HepG2 (cell line): ENCODE measurements around the gene CEP57L1. TPM values are rescaled to one million over a fixed set of nuclear protein-coding genes. Genes with fewer than 3 reads are reported as not detected.
"Not testable (repeated sequence)": the region's sequence is repeated elsewhere in the genome, so short reads cannot be mapped to it uniquely, and the experiment has no call there.

Experiments
- ATAC-seq: fragments of 200-7000 bp; cut with Tn5 transposase; 3 replicates; pipeline ENCODE4 v1.9.1; 2020; ENCODE audit warnings: mild to moderate bottlenecking, moderate library complexity
- BruUV-seq: library from RNA; stranded (reverse); fragments of 400-500 nt; replicated peaks from 2 replicates; lab custom pipeline; 2021; lab: Mats Ljungman, UMichigan
- CTCF ChIA-PET: fragments of 300-600 bp; formaldehyde crosslinking; extraction: SDS; loops from one replicate; lab custom pipeline; 2021; ENCODE audit warnings: low total read pairs, inconsistent platforms, low intra/inter-chr PET ratio; lab: Yijun Ruan, JAX
- POLR2A ChIA-PET: fragments of 350-600 bp; sonication (Branson Sonifier 250); formaldehyde crosslinking; loops from one replicate; lab custom pipeline; 2020; ENCODE audit warnings: antibody characterized with exemption, inconsistent platforms; lab: Yijun Ruan, JAX
- DNase-seq: peaks from one replicate; pipeline ENCODE4 v3.0.0-alpha.2; 2015; ENCODE audit warnings: low spot score
- FAIRE-seq: peaks from 3 replicates; lab custom pipeline; 2011; peaks lifted over from hg19 to GRCh38; lab: Jason Lieb, UNC
- H2AFZ ChIP-seq: one replicate; pipeline ENCODE4 v1.6.1; 2011; ENCODE audit warnings: low read length, inconsistent platforms
- H3K27ac ChIP-seq: fragments of 300-600 bp; 3 replicates; pipeline ENCODE4 v1.8.0; 2011; ENCODE audit warnings: mixed run types, mild to moderate bottlenecking, mixed read lengths, low read length, inconsistent platforms; ENCODE audit not compliant: insufficient read depth; ENCODE audit errors: extremely low read length
- H3K27me3 ChIP-seq, 2 experiments: fragments of 200-600 bp in 1 of 2; 2 replicates in 1 of 2; 3 replicates in 1 of 2; pipeline versions ENCODE4 v1.6.0 to v1.8.0; 2011; ENCODE audit warnings: low read length in 2 of 2, mild to moderate bottlenecking in 2 of 2, moderate library complexity in 2 of 2, inconsistent platforms in 1 of 2; ENCODE audit not compliant: insufficient read depth in 2 of 2, control insufficient read depth in 1 of 2
- H3K36me3 ChIP-seq, 2 experiments: fragments of 200-600 bp in 1 of 2; replicated peaks in 1 of 2; 2 replicates in 1 of 2; 3 replicates in 1 of 2; pipeline versions ENCODE4 v1.5.1 to v1.8.0; 2011; ENCODE audit warnings: low read length in 2 of 2, inconsistent platforms in 1 of 2; ENCODE audit not compliant: insufficient read depth in 2 of 2, control insufficient read depth in 1 of 2
- H3K4me1 ChIP-seq: 2 replicates; pipeline ENCODE4 v1.5.1; 2012; ENCODE audit warnings: low read length, inconsistent platforms; ENCODE audit not compliant: insufficient read depth
- H3K4me2 ChIP-seq: 2 replicates; pipeline ENCODE4 v1.6.0; 2011; ENCODE audit warnings: low read depth, low read length, inconsistent platforms
- H3K4me3 ChIP-seq, 3 experiments: fragments of 200-600 bp in 1 of 3; sonication (generic), shearing (Covaris generic) in 1 of 3; replicated peaks in 1 of 3; 2 replicates each; pipeline ENCODE4 v1.5.1; 2011 to 2016; ENCODE audit warnings: low read length in 3 of 3, inconsistent platforms in 2 of 3, low read depth in 2 of 3, mild to moderate bottlenecking in 2 of 3, control low read depth in 1 of 3, mixed read lengths in 1 of 3; ENCODE audit not compliant: insufficient read depth in 1 of 3
- H3K79me2 ChIP-seq: one replicate; pipeline ENCODE4 v1.6.1; 2011; ENCODE audit warnings: low read length, inconsistent platforms; ENCODE audit not compliant: insufficient read depth
- H3K9ac ChIP-seq: 2 replicates; pipeline ENCODE4 v1.6.0; 2011; ENCODE audit warnings: mild to moderate bottlenecking, low read depth, low read length, inconsistent platforms; ENCODE audit not compliant: insufficient read depth
- H3K9me3 ChIP-seq: 2 replicates; pipeline ENCODE4 v1.5.1; 2012; ENCODE audit warnings: mild to moderate bottlenecking, low read length
- H4K20me1 ChIP-seq: 2 replicates; pipeline ENCODE4 v1.6.0; 2011; ENCODE audit warnings: inconsistent platforms, mild to moderate bottlenecking, low read length, moderate library complexity; ENCODE audit not compliant: insufficient read depth
- CBX2 ChIP-seq, 2 experiments: fragments of 200-600 bp in 1 of 2; sonication (generic); formaldehyde crosslinking in 1 of 2; IDR thresholded peaks; 2 replicates each; pipeline versions ENCODE4 v1.7.0 to v1.8.1; 2018 to 2022; ENCODE audit warnings: low read depth in 2 of 2, low read length in 1 of 2, mild to moderate bottlenecking in 1 of 2, missing genetic modification reagents in 1 of 2
- CENPX ChIP-seq: sonication (generic); formaldehyde crosslinking; IDR thresholded peaks from 2 replicates; pipeline ENCODE4 v1.9.0; 2021; ENCODE audit warnings: mild to moderate bottlenecking, missing genetic modification reagents, moderate library complexity
- FOXK1 ChIP-seq: sonication (generic); formaldehyde crosslinking; IDR thresholded peaks from 2 replicates; pipeline ENCODE4 v1.4.0; 2020; ENCODE audit warnings: low read depth, missing genetic modification reagents, borderline replicate concordance
- HOXA7 ChIP-seq: sonication (generic); formaldehyde crosslinking; IDR thresholded peaks from 2 replicates; pipeline ENCODE4 v1.8.1; 2022; ENCODE audit warnings: mild to moderate bottlenecking, missing genetic modification reagents, moderate library complexity
- ZNF441 ChIP-seq: sonication (generic); formaldehyde crosslinking; IDR thresholded peaks from 2 replicates; pipeline ENCODE4 v1.7.0; 2021; ENCODE audit warnings: missing genetic modification reagents, borderline replicate concordance
- ZNF841 ChIP-seq: sonication (generic); formaldehyde crosslinking; IDR thresholded peaks from 2 replicates; pipeline ENCODE4 v1.8.1; 2023; ENCODE audit warnings: missing genetic modification reagents, borderline replicate concordance
- WGBS: methylation state at CpG from one replicate; pipeline ENCODE4 v1.1.6; 2017; ENCODE audit warnings: low lambda C conversion rate; 5-methylcytosine and 5-hydroxymethylcytosine counted together
- in situ Hi-C: cut with HindIII; loops from 2 replicates; pipeline ENCODE4 v1.10.0; 2017; ENCODE audit warnings: low pct_unique_long_range_greater_than_20kb; ENCODE audit not compliant: extremely low pct_ligation_motif_present
- intact Hi-C: fragments of 100-400 bp; cut with micrococcal nuclease; formaldehyde crosslinking; loops from one replicate; pipeline ENCODE4 v1.10.0; 2022; ENCODE audit not compliant: unreplicated experiment
- polyA plus RNA-seq, 8 experiments: library from polyadenylated mRNA; depleted of rRNA in 3 of 8; stranded (reverse) in 7 of 8; unstranded in 1 of 8; fragments of >200 nt; fragmentation: Illumina TruSeq in 4 of 8; extraction: Trizol in 4 of 8; gene quantifications; 2 replicates each; pipeline versions ENCODE4 v1.2.1 to v1.2.3, GENCODE V29; 2011 to 2016; ENCODE audit warnings: low read depth in 4 of 8, missing spikeins in 1 of 8, mixed read lengths in 1 of 8; ENCODE audit not compliant: insufficient read depth in 1 of 8
- total RNA-seq, 5 experiments: library from RNA; depleted of rRNA; stranded (reverse); fragments of >200 nt; fragmentation: Illumina TruSeq; extraction: Trizol; gene quantifications; 2 replicates each; pipeline ENCODE4 v1.2.3, GENCODE V29; 2016; ENCODE audit warnings: low read depth in 1 of 5

Gene CEP57L1
- total and polyA plus RNA-seq, 2 of the 13 experiments (the other 11 are each of a cell fraction or from before 2014, with no cell fraction given) = 7.7 to 15.5 TPM

- 91% methylated on average over 8 of the region's 8 CpGs for WGBS
Measured at GRCh38 chr6:109084146-109084545, 11.2 kb upstream of the CEP57L1 start.

DNA sequence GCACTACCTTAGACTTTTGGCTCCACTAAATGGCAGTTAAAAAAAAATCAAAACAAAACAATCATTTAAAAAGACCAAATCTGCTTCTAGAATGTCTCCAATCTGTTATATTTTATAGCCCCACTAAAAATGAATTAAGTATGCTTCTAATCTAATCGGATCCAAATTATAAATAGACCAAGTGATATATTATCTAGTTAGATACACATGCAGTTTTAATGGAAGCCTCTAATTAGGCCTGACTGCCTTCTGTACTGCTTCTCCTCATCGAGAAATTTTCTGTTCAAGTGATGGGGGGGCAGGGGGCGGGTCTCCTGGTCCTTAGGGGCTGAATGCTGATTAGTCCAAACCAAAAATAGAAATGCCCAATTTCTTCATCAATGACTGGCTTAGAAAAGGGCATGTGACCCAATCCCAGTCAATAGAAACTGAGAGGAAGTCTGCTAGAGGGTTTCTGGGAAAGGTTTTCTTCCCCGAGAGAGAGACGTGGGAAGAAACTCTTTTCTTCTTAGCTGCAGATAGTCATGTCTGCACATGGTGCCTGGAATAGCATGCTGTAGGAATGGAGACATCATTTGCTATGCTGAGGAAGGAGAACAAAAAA is 7.5 kb upstream of the CEP57L1 start:
- Histone ChIP-seq H2AFZ (no peak overlapping the region), H3K4me1 (peaks cover 50% of the 10 kb centered on the region), H3K9me3 (no peaks in the 10 kb centered on the region), H3K4me3 (no peak overlapping the region), H3K27me3 (no peaks in the 10 kb centered on the region), H4K20me1 (peaks cover 5% of the 10 kb centered on the region; the same call in 1 of the 2 replicates), H3K27ac (no peak overlapping the region), H3K4me2 (no peak overlapping the region), H3K79me2 (peaks cover 23% of the 10 kb centered on the region), H3K36me3 (no peaks in the 10 kb centered on the region), H3K9ac (no peak overlapping the region)
- FAIRE-seq (no peak), ATAC-seq (no peak), DNase-seq (no peak)
- POLR2A ChIA-PET = no interaction called here
- WGBS = 75% methylated on average over 5 of the region's 5 CpGs
- CTCF ChIA-PET = no interaction called here
- no TSS peak for BruUV-seq
- intact Hi-C loops = no loop called here
- TF ChIP-seq CENPX (CRISPR knock-in tag) (no peak), ZNF841 (CRISPR knock-in tag) (no peak), ZNF441 (CRISPR knock-in tag) (no peak), HOXA7 (CRISPR knock-in tag) (no peak), CBX2 (IDR thresholded peaks at IDR 0.05; ENCODE audit: low read depth, low read length) (no peak), CBX2 (CRISPR knock-in tag; IDR thresholded peaks at IDR 0.05; ENCODE audit: low read depth) (no peak), FOXK1 (CRISPR knock-in tag) (no peak)
- in situ Hi-C loops = no loop called here

More at GRCh38 chr6:109084146-109084545, 11.2 kb upstream of the CEP57L1 start:
- H2AFZ ChIP-seq, H3K36me3 ChIP-seq, H3K9ac ChIP-seq, H3K79me2 ChIP-seq, H3K4me3 ChIP-seq, H3K27me3 ChIP-seq, intact Hi-C loops, ATAC-seq, POLR2A ChIA-PET, H3K27ac ChIP-seq, DNase-seq, FAIRE-seq, BruUV-seq, H4K20me1 ChIP-seq, H3K9me3 ChIP-seq, H3K4me2 ChIP-seq, CTCF ChIA-PET, in situ Hi-C loops: not testable (repeated sequence)
- H3K4me1 ChIP-seq = peaks cover 27% of the 10 kb centered on the region
